GM12878 (cell line): ENCODE measurements around the gene IL1R2.

Experiments
- CREB1 ChIP-seq: IDR thresholded peaks from 2 replicates; pipeline ENCODE4 v1.6.1; 2012; ENCODE audit warnings: low read depth, mild to moderate bottlenecking, inconsistent platforms
- TAF1 ChIP-seq: IDR thresholded peaks from 2 replicates; pipeline ENCODE4 v1.6.1; 2011; ENCODE audit warnings: mild to moderate bottlenecking, low read depth, low read length, borderline replicate concordance
- ZBTB4 ChIP-seq: fragments of 450-650 bp; formaldehyde crosslinking; IDR thresholded peaks from 2 replicates; pipeline ENCODE4 v1.4.0; 2022; ENCODE audit warnings: mild to moderate bottlenecking, moderate library complexity
- TF ChIP-seq, protein P1 (sequence below), 3 experiments: IDR thresholded peaks in 2 of 3; conservative IDR thresholded peaks in 1 of 3; 2 replicates each; pipeline ENCODE4 v1.5.1; 2011; ENCODE audit warnings: low read depth in 3 of 3, low read length in 3 of 3, mild to moderate bottlenecking in 3 of 3, control low read depth in 2 of 3, moderate library complexity in 2 of 3, inconsistent platforms in 1 of 3, mixed read lengths in 1 of 3; ENCODE audit not compliant: control insufficient read depth in 2 of 3, insufficient read depth in 1 of 3; ENCODE audit errors: extremely low read depth in 1 of 3

GRCh38 chr2:102058293-102058833, 66.6 kb downstream of the IL1R2 start:
- TF ChIP-seq ZBTB4 (CRISPR knock-in tag) (no peak), TAF1 (no peak), CREB1 (no peak)
- TF ChIP-seq, protein P1, sequence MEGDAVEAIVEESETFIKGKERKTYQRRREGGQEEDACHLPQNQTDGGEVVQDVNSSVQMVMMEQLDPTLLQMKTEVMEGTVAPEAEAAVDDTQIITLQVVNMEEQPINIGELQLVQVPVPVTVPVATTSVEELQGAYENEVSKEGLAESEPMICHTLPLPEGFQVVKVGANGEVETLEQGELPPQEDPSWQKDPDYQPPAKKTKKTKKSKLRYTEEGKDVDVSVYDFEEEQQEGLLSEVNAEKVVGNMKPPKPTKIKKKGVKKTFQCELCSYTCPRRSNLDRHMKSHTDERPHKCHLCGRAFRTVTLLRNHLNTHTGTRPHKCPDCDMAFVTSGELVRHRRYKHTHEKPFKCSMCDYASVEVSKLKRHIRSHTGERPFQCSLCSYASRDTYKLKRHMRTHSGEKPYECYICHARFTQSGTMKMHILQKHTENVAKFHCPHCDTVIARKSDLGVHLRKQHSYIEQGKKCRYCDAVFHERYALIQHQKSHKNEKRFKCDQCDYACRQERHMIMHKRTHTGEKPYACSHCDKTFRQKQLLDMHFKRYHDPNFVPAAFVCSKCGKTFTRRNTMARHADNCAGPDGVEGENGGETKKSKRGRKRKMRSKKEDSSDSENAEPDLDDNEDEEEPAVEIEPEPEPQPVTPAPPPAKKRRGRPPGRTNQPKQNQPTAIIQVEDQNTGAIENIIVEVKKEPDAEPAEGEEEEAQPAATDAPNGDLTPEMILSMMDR (IDR thresholded peaks at IDR 0.05 in 2 of 3, conservative IDR thresholded peaks at IDR 0.05 in 1 of 3; ENCODE audit: control insufficient read depth in 2 of 3, extremely low read depth in 1 of 3, insufficient read depth in 1 of 3, low read depth in 3 of 3, low read length in 3 of 3), result no peak
